Naive thymus-derived CD4-positive, alpha-beta T cell (primary cell): ENCODE data around the gene DCST1. TPM values are rescaled to one million over a fixed set of nuclear protein-coding genes. Genes with fewer than 3 reads are reported as not detected.

Source experiments
- ATAC-seq: fragments of 150-1000 bp; cut with Tn5 transposase; 2 replicates; pipeline ENCODE4 v1.10.0; 2021; ENCODE audit warnings: mild to moderate bottlenecking, moderate library complexity
- CTCF ChIA-PET: fragments of 350-600 bp; sonication (Branson Sonifier 250); formaldehyde crosslinking; loops from one replicate; lab custom pipeline; 2021; ENCODE audit warnings: antibody characterized with exemption; lab: Charles Lee
- POLR2A ChIA-PET: fragments of 350-600 bp; sonication (Branson Sonifier 250); formaldehyde crosslinking; loops from one replicate; lab custom pipeline; 2021; ENCODE audit warnings: antibody characterized with exemption, inconsistent platforms; lab: Charles Lee
- DNase-seq, 9 donors: peaks; one replicate each; pipeline versions ENCODE4 v3.0.0 to v3.0.0-alpha.2; 2020 to 2022; ENCODE audit warnings: mixed read lengths in 1 of 9
- H3K27ac ChIP-seq: one replicate; pipeline ENCODE4 v1.7.0; 2013; ENCODE audit warnings: mild to moderate bottlenecking, low read depth, low read length, moderate library complexity
- H3K27me3 ChIP-seq, 2 donors: one replicate each; pipeline ENCODE4 v1.7.0; 2013; ENCODE audit warnings: low read length in 2 of 2, mild to moderate bottlenecking in 2 of 2, moderate library complexity in 2 of 2; ENCODE audit not compliant: control insufficient read depth in 2 of 2, insufficient read depth in 2 of 2
- H3K36me3 ChIP-seq, 3 experiments: 1 replicate in 2 of 3; 2 replicates in 1 of 3; pipeline ENCODE4 v1.7.0; 2013; ENCODE audit warnings: low read length in 3 of 3, mild to moderate bottlenecking in 3 of 3, moderate library complexity in 1 of 3; ENCODE audit not compliant: insufficient read depth in 3 of 3, control insufficient read depth in 2 of 3
- H3K4me1 ChIP-seq, 2 donors: one replicate each; pipeline ENCODE4 v1.7.0; 2013; ENCODE audit warnings: low read length in 2 of 2, mild to moderate bottlenecking in 2 of 2, moderate library complexity in 1 of 2; ENCODE audit not compliant: control insufficient read depth in 2 of 2, insufficient read depth in 2 of 2
- H3K4me3 ChIP-seq: 2 replicates; pipeline ENCODE4 v1.7.0; 2013; ENCODE audit warnings: mild to moderate bottlenecking, low read length
- H3K9me3 ChIP-seq, 3 experiments: 1 replicate in 2 of 3; 2 replicates in 1 of 3; pipeline ENCODE4 v1.7.0; 2013; ENCODE audit warnings: low read length in 3 of 3; ENCODE audit not compliant: control insufficient read depth in 2 of 3
- H3K27ac Mint-ChIP-seq, 9 donors: one replicate each; pipeline ENCODE4 v1.8.0; 2020 to 2022; ENCODE audit warnings: mixed read lengths in 9 of 9, mild to moderate bottlenecking in 8 of 9, moderate library complexity in 5 of 9, inconsistent platforms in 2 of 9
- H3K27me3 Mint-ChIP-seq, 5 donors: one replicate each; pipeline ENCODE4 v1.8.0; 2021 to 2022; ENCODE audit warnings: mixed read lengths in 5 of 5, mild to moderate bottlenecking in 1 of 5
- H3K36me3 Mint-ChIP-seq, 5 donors: one replicate each; pipeline ENCODE4 v1.8.0; 2020 to 2022; ENCODE audit warnings: mixed read lengths in 5 of 5, mild to moderate bottlenecking in 3 of 5, inconsistent platforms in 1 of 5
- H3K4me1 Mint-ChIP-seq, 7 donors: one replicate each; pipeline ENCODE4 v1.8.0; 2020 to 2022; ENCODE audit warnings: mixed read lengths in 7 of 7, mild to moderate bottlenecking in 3 of 7, inconsistent platforms in 1 of 7
- H3K4me3 Mint-ChIP-seq, 10 donors: one replicate each; pipeline ENCODE4 v1.8.0; 2020 to 2022; ENCODE audit warnings: mild to moderate bottlenecking in 10 of 10, mixed read lengths in 10 of 10, moderate library complexity in 6 of 10, inconsistent platforms in 2 of 10
- H3K9me3 Mint-ChIP-seq, 11 donors: one replicate each; pipeline ENCODE4 v1.8.0; 2020 to 2022; ENCODE audit warnings: mixed read lengths in 11 of 11, mild to moderate bottlenecking in 4 of 11, inconsistent platforms in 1 of 11, moderate library complexity in 1 of 11
- intact Hi-C, 2 donors: fragments of 100-400 bp; cut with micrococcal nuclease; formaldehyde crosslinking; loops; one replicate each; pipeline ENCODE4 v1.15.1; 2023
- polyA plus RNA-seq, 2 donors: library from polyadenylated mRNA; unstranded; fragments of 300-500 nt; fragmentation: Illumina TruSeq; gene quantifications; one replicate each; pipeline ENCODE4 v1.2.3, GENCODE V29; 2021
- total RNA-seq, 6 experiments: library from RNA in 5 of 6; stranded (reverse) in 5 of 6; gene quantifications; 1 replicate in 5 of 6; 2 replicates in 1 of 6; pipeline ENCODE4 v1.2.3 and lab custom pipeline; 2021 to 2026

DCST1 gene
- total and polyA plus RNA-seq, 7 experiments from 2014 or later, result 0.19 to 0.78 (median 0.42) TPM; not detected in 4

DNA sequence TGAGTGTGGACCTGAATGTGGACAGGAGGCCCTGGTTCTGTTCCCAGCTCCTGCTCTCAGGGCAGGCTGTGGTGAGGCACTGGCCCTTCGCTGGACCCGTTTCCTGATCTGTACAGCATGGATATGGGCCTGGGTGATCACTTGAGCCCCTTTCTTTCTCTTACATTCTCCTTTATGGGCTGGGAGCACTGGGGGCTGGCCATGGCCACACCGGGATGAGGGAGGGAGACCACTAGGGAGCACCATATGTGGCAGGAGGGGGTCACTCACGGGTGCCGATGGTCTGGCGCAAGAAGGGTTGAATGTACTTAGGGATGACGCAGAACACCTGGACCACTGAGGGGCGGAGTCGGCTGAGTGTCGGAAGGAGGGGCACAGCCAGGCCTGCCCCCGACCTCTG lies 2.7 kb upstream of the DCST1 start:
- no peaks in the 10 kb centered on the region for H3K9me3 Mint-ChIP-seq
- no peaks in the 10 kb centered on the region for H3K27me3 ChIP-seq
- no peak overlapping the region for H3K4me3 ChIP-seq
- no peaks in the 10 kb centered on the region for H3K36me3 Mint-ChIP-seq
- peaks cover 0 to 2% (median 0%) of the 10 kb centered on the region in 7 donors for H3K4me1 Mint-ChIP-seq
- H3K4me1 ChIP-seq, result no peaks in the 10 kb centered on the region
- intact Hi-C loops, result no loop called here
- H3K4me3 Mint-ChIP-seq, result no peak overlapping the region
- CTCF ChIA-PET, result no interaction called here
- H3K27ac Mint-ChIP-seq, result no peak overlapping the region
- no peak overlapping the region for H3K27ac ChIP-seq
- ATAC-seq (no peak), DNase-seq (no peak)
- H3K36me3 ChIP-seq, result no peaks in the 10 kb centered on the region
- POLR2A ChIA-PET, result no interaction called here
- no peaks in the 10 kb centered on the region for H3K9me3 ChIP-seq
- H3K27me3 Mint-ChIP-seq, result peaks cover 0 to 13% (median 0%) of the 10 kb centered on the region in 5 donors

DNA sequence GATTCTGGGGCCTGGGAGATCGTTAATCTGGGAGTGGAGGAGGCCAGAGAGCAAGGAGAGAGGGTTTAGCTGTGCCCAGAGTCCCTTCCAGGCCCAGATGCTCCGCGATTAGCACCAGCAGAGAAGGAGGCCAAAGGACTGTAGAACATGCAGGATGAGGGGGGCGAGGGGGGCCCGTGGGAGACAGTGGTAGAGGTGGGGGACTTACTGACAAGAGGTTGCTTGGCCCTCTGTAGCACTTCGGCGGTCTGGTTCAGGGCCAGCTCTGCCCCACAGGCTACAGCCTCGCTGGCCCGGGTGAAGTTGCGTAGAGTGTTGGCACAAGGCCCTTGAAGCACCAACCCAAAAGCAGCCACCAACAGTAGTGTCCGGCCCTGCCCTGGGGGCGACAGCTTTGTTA lies 738 bp upstream of the DCST1 start:
- Histone ChIP-seq H3K36me3 (no peaks in the 10 kb centered on the region), H3K27ac (no peak overlapping the region), H3K4me3 (no peak overlapping the region), H3K27me3 (no peaks in the 10 kb centered on the region), H3K4me1 (no peaks in the 10 kb centered on the region), H3K9me3 (no peaks in the 10 kb centered on the region)
- no peak overlapping the region for H3K4me3 Mint-ChIP-seq
- CTCF ChIA-PET, result interaction anchor here (0.6 kb wide), 1 partner anchor 35 kb away, joined by 3 read pairs; no protein-coding TSS in a partner anchor
- H3K27ac Mint-ChIP-seq, result no peak overlapping the region
- peaks cover 0 to 15% (median 0%) of the 10 kb centered on the region in 5 donors for H3K27me3 Mint-ChIP-seq
- DNase-seq, result no peak
- POLR2A ChIA-PET, result interaction anchor here (1.2 kb wide), 1 partner anchor 15 kb away, joined by 3 read pairs; no protein-coding TSS in a partner anchor
- no peak for ATAC-seq
- intact Hi-C loops, result no loop called here
- H3K4me1 Mint-ChIP-seq, result peaks cover 0 to 2% (median 0%) of the 10 kb centered on the region in 7 donors
- no peaks in the 10 kb centered on the region for H3K9me3 Mint-ChIP-seq
- H3K36me3 Mint-ChIP-seq, result no peaks in the 10 kb centered on the region

DNA sequence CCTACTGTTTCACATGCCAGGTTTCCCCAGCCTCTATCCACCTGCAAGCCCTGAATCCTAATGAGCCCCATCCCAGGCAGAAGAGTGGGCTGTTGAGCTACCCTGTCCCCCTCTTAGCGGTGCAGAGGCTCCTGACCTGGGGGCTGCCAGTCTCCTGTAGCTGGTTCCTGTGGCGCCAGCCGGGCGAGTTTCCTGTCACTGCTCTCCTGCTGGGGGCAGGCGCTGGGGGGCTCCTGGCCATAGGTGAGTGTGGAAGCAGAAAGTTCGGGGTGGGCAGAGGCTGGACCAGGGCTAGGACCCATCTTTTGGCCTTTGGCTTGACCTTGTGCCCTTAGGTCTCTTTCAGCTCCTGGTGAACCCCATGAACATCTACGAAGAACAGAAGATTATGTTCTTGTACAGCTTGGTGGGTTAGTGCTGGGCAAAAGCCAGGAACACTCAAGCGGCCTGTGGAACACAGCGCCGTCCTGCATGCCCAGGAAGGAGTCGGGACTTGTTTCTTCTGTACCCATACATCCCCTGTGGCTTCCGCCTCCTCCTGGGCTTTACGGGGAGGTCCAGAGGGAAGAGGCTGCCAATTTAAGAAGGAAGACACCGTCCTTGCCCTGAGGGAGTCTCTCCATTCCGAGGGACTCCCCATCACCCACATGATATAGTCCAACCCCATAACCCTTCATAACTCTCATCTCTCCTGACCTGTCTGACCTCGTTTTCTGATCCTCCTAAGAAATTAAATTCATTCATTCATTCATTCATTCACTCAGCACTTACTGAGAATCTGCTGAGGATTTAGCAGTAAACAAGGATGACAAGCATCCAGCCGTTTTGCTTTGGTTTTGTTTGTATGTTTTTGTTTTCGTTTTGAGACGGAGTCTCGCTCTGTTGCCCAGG lies 939 bp downstream of the DCST1 start:
- no peaks in the 10 kb centered on the region for H3K36me3 ChIP-seq
- ATAC-seq (no peak), DNase-seq (no peak)
- no peak overlapping the region for H3K27ac ChIP-seq
- H3K4me1 Mint-ChIP-seq, result peaks cover 0 to 4% (median 0%) of the 10 kb centered on the region in 7 donors
- H3K4me1 ChIP-seq, result no peaks in the 10 kb centered on the region
- POLR2A ChIA-PET, result interaction anchor here (0.5 kb wide), 1 partner anchor 215 kb away, joined by 3 read pairs; no protein-coding TSS in a partner anchor
- CTCF ChIA-PET, result no interaction called here
- H3K4me3 ChIP-seq, result no peak overlapping the region
- no peaks in the 10 kb centered on the region for H3K9me3 ChIP-seq
- H3K36me3 Mint-ChIP-seq, result no peaks in the 10 kb centered on the region
- peaks cover 0 to 21% (median 0%) of the 10 kb centered on the region in 5 donors for H3K27me3 Mint-ChIP-seq
- no peak overlapping the region for H3K27ac Mint-ChIP-seq
- no peaks in the 10 kb centered on the region for H3K27me3 ChIP-seq
- no peaks in the 10 kb centered on the region for H3K9me3 Mint-ChIP-seq
- no peak overlapping the region for H3K4me3 Mint-ChIP-seq
- intact Hi-C loops, result no loop called here

DNA sequence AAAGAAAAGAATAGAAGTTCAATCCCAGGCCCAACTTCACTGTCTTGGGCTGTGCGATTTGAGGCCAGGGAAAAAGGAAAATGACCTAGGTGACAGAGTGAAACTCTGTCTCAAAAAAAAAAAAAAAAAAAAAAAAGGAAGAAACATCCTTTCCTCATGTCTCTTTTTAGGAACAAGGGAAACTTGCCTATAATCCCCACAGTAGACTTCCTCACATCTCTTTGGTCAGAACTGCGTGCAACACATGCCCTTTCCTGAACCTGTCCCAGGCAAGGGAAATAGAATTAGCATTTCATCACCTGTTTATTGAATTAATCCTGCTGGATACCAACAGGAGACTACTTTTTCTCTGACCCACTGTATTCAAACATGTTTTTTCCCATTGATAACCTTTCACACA lies 2.3 kb downstream of the DCST1 start:
- Mint-ChIP-seq H3K27ac (no peak overlapping the region), H3K27me3 (peaks cover 0 to 24% (median 0%) of the 10 kb centered on the region in 5 donors), H3K4me3 (no peak overlapping the region), H3K36me3 (no peaks in the 10 kb centered on the region), H3K4me1 (peaks cover 0 to 4% (median 0%) of the 10 kb centered on the region in 7 donors), H3K9me3 (no peaks in the 10 kb centered on the region)
- Histone ChIP-seq H3K9me3 (no peaks in the 10 kb centered on the region), H3K4me1 (no peaks in the 10 kb centered on the region), H3K27me3 (no peaks in the 10 kb centered on the region), H3K36me3 (no peaks in the 10 kb centered on the region), H3K27ac (no peak overlapping the region), H3K4me3 (no peak overlapping the region)
- DNase-seq (no peak), ATAC-seq (no peak)
- intact Hi-C loops, result no loop called here
- POLR2A ChIA-PET, result no interaction called here
- CTCF ChIA-PET, result interaction anchor here (1.1 kb wide), 1 partner anchor 9 kb away, joined by 4 read pairs; no protein-coding TSS in a partner anchor

DNA sequence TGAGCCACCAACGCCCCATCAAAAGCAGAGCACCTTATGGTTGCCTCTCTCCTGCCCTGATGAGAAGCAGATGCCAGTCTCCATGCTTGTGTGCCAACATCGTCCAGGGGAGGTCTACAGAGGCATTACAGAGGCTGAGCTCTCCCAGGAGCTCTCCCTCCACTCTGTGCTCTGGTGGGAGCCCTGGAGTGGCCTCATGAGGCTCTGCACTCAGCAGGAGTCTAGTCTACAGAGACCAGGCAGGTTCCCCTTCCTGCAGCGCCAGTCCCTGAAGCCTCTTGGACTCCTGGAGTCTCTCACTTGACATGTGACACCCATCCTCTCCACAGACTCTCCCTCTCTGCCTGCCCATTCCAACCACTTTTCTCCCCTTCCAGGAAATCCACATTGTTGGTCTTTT lies 3.4 kb downstream of the DCST1 start:
- Histone ChIP-seq H3K27ac (no peak overlapping the region), H3K4me1 (no peaks in the 10 kb centered on the region), H3K4me3 (no peak overlapping the region), H3K36me3 (no peaks in the 10 kb centered on the region), H3K27me3 (no peaks in the 10 kb centered on the region), H3K9me3 (no peaks in the 10 kb centered on the region)
- ChIA-PET POLR2A (no interaction called here), CTCF (interaction anchor here (1.2 kb wide), 1 partner anchor 54 kb away, joined by 4 read pairs; no protein-coding TSS in a partner anchor)
- Mint-ChIP-seq H3K27ac (no peak overlapping the region), H3K9me3 (no peaks in the 10 kb centered on the region), H3K4me1 (peaks cover 0 to 4% (median 0%) of the 10 kb centered on the region in 7 donors), H3K36me3 (no peaks in the 10 kb centered on the region), H3K27me3 (peaks cover 0 to 25% (median 0%) of the 10 kb centered on the region in 5 donors), H3K4me3 (no peak overlapping the region)
- ATAC-seq (no peak), DNase-seq (no peak)
- intact Hi-C loops, result no loop called here

DNA sequence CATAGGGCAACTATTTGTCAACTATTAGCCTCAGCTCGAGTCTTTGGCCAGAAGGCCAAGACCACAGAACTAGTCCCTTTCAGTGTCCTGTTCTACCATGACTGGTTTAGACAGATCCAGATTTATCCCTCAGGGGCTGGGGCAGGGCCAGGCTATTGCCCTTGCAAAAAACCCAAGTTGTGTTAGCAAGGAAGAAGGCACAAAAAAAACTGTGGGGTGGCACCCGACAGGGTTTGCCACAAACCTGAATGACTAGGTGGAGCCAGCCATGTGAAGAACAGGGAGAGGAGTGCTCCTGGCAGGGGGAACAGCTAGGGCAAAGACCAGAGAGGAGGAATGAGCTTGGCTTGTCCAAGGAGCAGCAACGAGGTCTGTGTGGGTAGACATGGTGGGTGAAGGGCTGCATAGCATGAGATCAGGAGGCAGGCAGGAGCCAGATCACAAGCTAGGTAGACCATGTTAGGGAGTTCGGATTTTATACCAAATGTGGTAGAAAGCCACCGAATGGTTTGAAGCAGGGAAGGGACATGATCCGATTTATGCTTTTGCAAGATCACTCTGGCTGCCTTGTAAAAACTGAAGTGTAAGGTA lies 4.3 kb downstream of the DCST1 start:
- ATAC-seq, result no peak
- Histone ChIP-seq H3K4me3 (no peak overlapping the region), H3K36me3 (no peaks in the 10 kb centered on the region), H3K27me3 (no peaks in the 10 kb centered on the region), H3K27ac (no peak overlapping the region), H3K9me3 (no peaks in the 10 kb centered on the region), H3K4me1 (no peaks in the 10 kb centered on the region)
- Mint-ChIP-seq H3K27ac (peak overlapping the region in 1 of 9 donors; percentile 59), H3K4me1 (peaks cover 0 to 4% (median 0%) of the 10 kb centered on the region in 7 donors), H3K4me3 (no peak overlapping the region), H3K36me3 (no peaks in the 10 kb centered on the region), H3K9me3 (no peaks in the 10 kb centered on the region), H3K27me3 (peaks cover 0 to 25% (median 0%) of the 10 kb centered on the region in 5 donors)
- intact Hi-C loops, result no loop called here
- ChIA-PET CTCF (interaction anchor here (1.0 kb wide), 1 partner anchor 41 kb away, joined by 3 read pairs; no protein-coding TSS in a partner anchor), POLR2A (no interaction called here)
- no peak for DNase-seq
